DND-41 (cell line): ENCODE results near the gene ASB8.

ENCODE experiments used
- EZH2 ChIP-seq: IDR thresholded peaks from 3 replicates; pipeline ENCODE4 v1.6.1; 2012; ENCODE audit warnings: borderline replicate concordance, low read depth, mild to moderate bottlenecking, moderate library complexity, low read length, inconsistent platforms; ENCODE audit not compliant: severe bottlenecking
- TF ChIP-seq, protein P1 (sequence below): IDR thresholded peaks from 2 replicates; pipeline ENCODE4 v1.5.1; 2012; ENCODE audit warnings: borderline replicate concordance, low read length, moderate library complexity, mild to moderate bottlenecking; ENCODE audit not compliant: poor library complexity, severe bottlenecking; ENCODE audit errors: extremely low read depth

DNA sequence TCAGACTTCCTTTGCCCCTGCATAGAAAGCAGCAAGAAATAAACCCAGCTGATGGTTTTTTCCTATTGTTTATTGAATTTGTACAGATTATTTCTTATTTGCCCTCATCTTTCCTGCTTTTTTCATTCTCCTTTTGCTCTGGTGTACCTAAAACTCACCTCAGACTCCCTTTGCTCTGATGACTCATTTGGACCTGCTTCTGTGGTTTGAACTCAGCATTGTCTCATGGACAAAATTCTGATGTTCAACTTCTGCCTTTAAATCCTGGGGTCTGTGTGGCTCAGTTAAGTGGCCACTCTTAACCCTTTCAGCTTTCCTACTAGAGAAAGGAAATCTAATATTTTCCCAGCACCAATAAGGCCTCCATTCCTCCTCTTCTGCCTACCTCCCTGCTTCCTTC is 47.9 kb downstream of the ASB8 start:
- TF ChIP-seq EZH2 = no peak
- TF ChIP-seq, protein P1, sequence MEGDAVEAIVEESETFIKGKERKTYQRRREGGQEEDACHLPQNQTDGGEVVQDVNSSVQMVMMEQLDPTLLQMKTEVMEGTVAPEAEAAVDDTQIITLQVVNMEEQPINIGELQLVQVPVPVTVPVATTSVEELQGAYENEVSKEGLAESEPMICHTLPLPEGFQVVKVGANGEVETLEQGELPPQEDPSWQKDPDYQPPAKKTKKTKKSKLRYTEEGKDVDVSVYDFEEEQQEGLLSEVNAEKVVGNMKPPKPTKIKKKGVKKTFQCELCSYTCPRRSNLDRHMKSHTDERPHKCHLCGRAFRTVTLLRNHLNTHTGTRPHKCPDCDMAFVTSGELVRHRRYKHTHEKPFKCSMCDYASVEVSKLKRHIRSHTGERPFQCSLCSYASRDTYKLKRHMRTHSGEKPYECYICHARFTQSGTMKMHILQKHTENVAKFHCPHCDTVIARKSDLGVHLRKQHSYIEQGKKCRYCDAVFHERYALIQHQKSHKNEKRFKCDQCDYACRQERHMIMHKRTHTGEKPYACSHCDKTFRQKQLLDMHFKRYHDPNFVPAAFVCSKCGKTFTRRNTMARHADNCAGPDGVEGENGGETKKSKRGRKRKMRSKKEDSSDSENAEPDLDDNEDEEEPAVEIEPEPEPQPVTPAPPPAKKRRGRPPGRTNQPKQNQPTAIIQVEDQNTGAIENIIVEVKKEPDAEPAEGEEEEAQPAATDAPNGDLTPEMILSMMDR = no peak
